Panc1 (cell line): ENCODE data around the gene ZCCHC13. TPM values are rescaled to one million over a fixed set of nuclear protein-coding genes. Genes with fewer than 3 reads are reported as not detected.

Source experiments
- ATAC-seq: fragments of 200-7000 bp; cut with Tn5 transposase; 2 replicates; pipeline ENCODE4 v1.9.1; 2020; ENCODE audit warnings: mild to moderate bottlenecking, moderate library complexity
- BruUV-seq: library from RNA; stranded (reverse); fragments of 400-500 nt; replicated peaks from 2 replicates; lab custom pipeline; 2021; lab: Mats Ljungman, UMichigan
- CTCF ChIA-PET: fragments of 300-600 bp; sonication (Branson Sonifier 250); formaldehyde crosslinking; loops from one replicate; lab custom pipeline; 2022; ENCODE audit warnings: antibody characterized with exemption; lab: Charles Lee
- POLR2A ChIA-PET: fragments of 300-600 bp; sonication (Branson Sonifier 250); formaldehyde crosslinking; loops from one replicate; lab custom pipeline; 2022; ENCODE audit warnings: antibody characterized with exemption; lab: Charles Lee
- DNase-seq: peaks from one replicate; pipeline ENCODE4 v3.0.0-alpha.2; 2010; ENCODE audit warnings: low read depth, low spot score
- H3K27ac ChIP-seq: 2 replicates; pipeline ENCODE4 v1.5.1; 2011; ENCODE audit warnings: mild to moderate bottlenecking, low read length, inconsistent platforms
- H3K27me3 ChIP-seq: fragments of 200-500 bp; sonication (Bioruptor generic); 2 replicates; pipeline ENCODE4 v1.6.0; 2014; ENCODE audit warnings: low read length, inconsistent platforms; ENCODE audit not compliant: control insufficient read depth, insufficient read depth
- H3K36me3 ChIP-seq: fragments of 200-500 bp; sonication (Bioruptor generic); 2 replicates; pipeline ENCODE4 v1.5.1; 2014; ENCODE audit warnings: inconsistent platforms, mild to moderate bottlenecking, low read length, moderate library complexity; ENCODE audit not compliant: control insufficient read depth, insufficient read depth
- H3K4me1 ChIP-seq: 2 replicates; pipeline ENCODE4 v1.5.1; 2011; ENCODE audit warnings: inconsistent platforms, mild to moderate bottlenecking, low read length, moderate library complexity; ENCODE audit not compliant: control insufficient read depth, insufficient read depth
- H3K4me3 ChIP-seq, 2 experiments: 2 replicates each; pipeline ENCODE4 v1.5.1; 2011 to 2012; ENCODE audit warnings: low read depth in 2 of 2, low read length in 2 of 2, mild to moderate bottlenecking in 2 of 2, inconsistent platforms in 1 of 2, moderate library complexity in 1 of 2
- H3K9me3 ChIP-seq: fragments of 200-500 bp; sonication (Bioruptor generic); 2 replicates; pipeline ENCODE4 v1.5.1; 2014; ENCODE audit warnings: low read depth, mild to moderate bottlenecking, inconsistent platforms, low read length, moderate library complexity; ENCODE audit not compliant: control insufficient read depth, insufficient read depth
- CTCF ChIP-seq: fragments of 450-650 bp; IDR thresholded peaks from 2 replicates; pipeline ENCODE4 v1.5.1; 2017; ENCODE audit warnings: mild to moderate bottlenecking
- POLR2AphosphoS5 ChIP-seq: IDR thresholded peaks from 2 replicates; pipeline ENCODE4 v1.6.1; 2012; ENCODE audit warnings: mild to moderate bottlenecking, low read depth, low read length, moderate library complexity
- SIN3A ChIP-seq: IDR thresholded peaks from 2 replicates; pipeline ENCODE4 v1.6.1; 2012; ENCODE audit warnings: low read depth, mild to moderate bottlenecking, low read length, moderate library complexity, borderline replicate concordance; ENCODE audit not compliant: insufficient read depth
- TCF7L2 ChIP-seq: IDR thresholded peaks from 2 replicates; pipeline ENCODE4 v1.6.1; 2011; ENCODE audit warnings: mild to moderate bottlenecking, low read depth, low read length, inconsistent platforms
- in situ Hi-C: cut with HindIII; loops from 2 replicates; pipeline ENCODE4 v1.10.0; 2016; ENCODE audit warnings: low sequenced_read_pairs, low pct_unique_long_range_greater_than_20kb
- intact Hi-C: fragments of 100-400 bp; cut with micrococcal nuclease; formaldehyde crosslinking; loops from one replicate; pipeline ENCODE4 v1.10.0; 2022; ENCODE audit not compliant: unreplicated experiment
- total RNA-seq: library from RNA; stranded (reverse); gene quantifications from one replicate; pipeline ENCODE4 v1.2.1, GENCODE V29; 2021; ENCODE audit not compliant: unreplicated experiment
- TF ChIP-seq, protein P1 (sequence below), 2 experiments: IDR thresholded peaks; 2 replicates each; pipeline ENCODE4 v1.6.1; 2011 to 2012; ENCODE audit warnings: low read depth in 2 of 2, control low read depth in 1 of 2, low read length in 1 of 2, mild to moderate bottlenecking in 1 of 2, moderate library complexity in 1 of 2; ENCODE audit not compliant: insufficient read depth in 1 of 2

ZCCHC13 gene
- total RNA-seq, 1 experiment from 2014 or later = not detected

DNA sequence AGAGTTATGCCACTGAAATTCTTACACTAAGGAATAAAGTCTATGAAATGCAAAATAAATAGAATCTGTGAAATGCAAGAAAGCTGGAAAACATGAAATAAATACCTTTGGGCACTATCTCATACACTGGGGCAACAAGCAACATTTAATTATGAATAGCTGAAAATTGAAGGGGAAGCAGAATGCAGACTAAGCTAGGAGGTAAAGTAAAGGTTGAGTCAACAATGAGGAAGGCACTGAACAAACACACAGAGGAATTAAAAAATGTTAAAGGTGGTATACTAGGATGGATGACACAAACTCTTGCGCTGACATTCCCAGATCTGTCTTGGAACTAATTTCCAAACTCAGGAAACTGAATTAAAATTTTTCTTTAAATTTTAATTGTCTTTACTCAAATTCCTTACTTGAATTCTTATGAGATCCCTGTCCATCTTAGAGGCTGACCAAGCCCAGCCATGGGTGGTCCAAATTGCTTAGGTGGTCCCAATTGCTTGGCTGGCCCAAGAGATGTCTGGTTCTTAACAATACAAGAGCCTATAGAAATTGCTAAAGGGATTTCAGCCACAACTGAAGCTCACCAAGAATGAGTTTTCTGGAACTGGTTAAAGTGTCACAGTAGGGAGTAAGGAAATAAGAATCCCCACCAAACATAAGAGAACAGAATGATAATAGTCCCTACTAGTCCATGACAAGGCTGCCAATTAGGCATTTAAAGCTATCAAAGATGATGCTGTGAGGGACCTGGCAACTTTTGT, 41.3 kb upstream of the ZCCHC13 start:
- in situ Hi-C loops = no loop called here
- Histone ChIP-seq H3K4me3 (no peak overlapping the region), H3K27me3 (no peaks in the 10 kb centered on the region), H3K9me3 (no peaks in the 10 kb centered on the region), H3K4me1 (peaks cover 11% of the 10 kb centered on the region), H3K36me3 (peaks cover 14% of the 10 kb centered on the region; the same call in 1 of the 2 replicates), H3K27ac (0 out of 2 replicates have a peak overlapping the region, but pooled peaks have one; percentile 23)
- TF ChIP-seq CTCF (no peak), TCF7L2 (no peak), POLR2AphosphoS5 (no peak), SIN3A (no peak)
- TF ChIP-seq, protein P1, sequence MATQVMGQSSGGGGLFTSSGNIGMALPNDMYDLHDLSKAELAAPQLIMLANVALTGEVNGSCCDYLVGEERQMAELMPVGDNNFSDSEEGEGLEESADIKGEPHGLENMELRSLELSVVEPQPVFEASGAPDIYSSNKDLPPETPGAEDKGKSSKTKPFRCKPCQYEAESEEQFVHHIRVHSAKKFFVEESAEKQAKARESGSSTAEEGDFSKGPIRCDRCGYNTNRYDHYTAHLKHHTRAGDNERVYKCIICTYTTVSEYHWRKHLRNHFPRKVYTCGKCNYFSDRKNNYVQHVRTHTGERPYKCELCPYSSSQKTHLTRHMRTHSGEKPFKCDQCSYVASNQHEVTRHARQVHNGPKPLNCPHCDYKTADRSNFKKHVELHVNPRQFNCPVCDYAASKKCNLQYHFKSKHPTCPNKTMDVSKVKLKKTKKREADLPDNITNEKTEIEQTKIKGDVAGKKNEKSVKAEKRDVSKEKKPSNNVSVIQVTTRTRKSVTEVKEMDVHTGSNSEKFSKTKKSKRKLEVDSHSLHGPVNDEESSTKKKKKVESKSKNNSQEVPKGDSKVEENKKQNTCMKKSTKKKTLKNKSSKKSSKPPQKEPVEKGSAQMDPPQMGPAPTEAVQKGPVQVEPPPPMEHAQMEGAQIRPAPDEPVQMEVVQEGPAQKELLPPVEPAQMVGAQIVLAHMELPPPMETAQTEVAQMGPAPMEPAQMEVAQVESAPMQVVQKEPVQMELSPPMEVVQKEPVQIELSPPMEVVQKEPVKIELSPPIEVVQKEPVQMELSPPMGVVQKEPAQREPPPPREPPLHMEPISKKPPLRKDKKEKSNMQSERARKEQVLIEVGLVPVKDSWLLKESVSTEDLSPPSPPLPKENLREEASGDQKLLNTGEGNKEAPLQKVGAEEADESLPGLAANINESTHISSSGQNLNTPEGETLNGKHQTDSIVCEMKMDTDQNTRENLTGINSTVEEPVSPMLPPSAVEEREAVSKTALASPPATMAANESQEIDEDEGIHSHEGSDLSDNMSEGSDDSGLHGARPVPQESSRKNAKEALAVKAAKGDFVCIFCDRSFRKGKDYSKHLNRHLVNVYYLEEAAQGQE (IDR thresholded peaks at IDR 0.05; ENCODE audit: insufficient read depth in 1 of 2, low read depth in 2 of 2, low read length in 1 of 2) = no peak
- DNase-seq (no peak), ATAC-seq (no peak)
- CTCF ChIA-PET = no interaction called here
- POLR2A ChIA-PET = no interaction called here
- intact Hi-C loops = no loop called here
- no TSS peak for BruUV-seq

DNA sequence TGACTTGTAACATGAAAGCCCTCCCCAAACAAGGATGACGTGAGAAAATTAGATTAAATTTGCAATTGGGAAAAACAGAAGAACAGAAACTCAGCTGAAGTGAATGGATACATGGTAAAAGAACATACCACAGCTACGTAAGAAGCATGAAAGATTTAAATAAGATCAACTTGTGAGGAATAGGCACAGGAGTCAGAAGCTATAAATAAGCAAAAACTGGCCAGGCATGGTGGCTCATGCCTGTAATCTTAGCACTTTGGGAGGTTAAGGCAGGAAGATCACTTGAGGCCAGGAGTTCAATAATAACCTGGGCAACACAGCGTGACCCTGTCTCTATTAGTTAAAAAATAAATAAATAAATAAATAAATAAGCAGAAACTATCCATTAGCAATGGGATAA, 33.6 kb upstream of the ZCCHC13 start:
- TF ChIP-seq SIN3A (no peak), CTCF (no peak), TCF7L2 (no peak), POLR2AphosphoS5 (no peak)
- TF ChIP-seq, protein P1 (IDR thresholded peaks at IDR 0.05; ENCODE audit: insufficient read depth in 1 of 2, low read depth in 2 of 2, low read length in 1 of 2) = no peak
- DNase-seq = no peak
- Histone ChIP-seq H3K9me3 (no peaks in the 10 kb centered on the region), H3K27me3 (no peaks in the 10 kb centered on the region), H3K4me1 (peaks cover 4% of the 10 kb centered on the region; the same call in 1 of the 2 replicates), H3K36me3 (peaks cover 18% of the 10 kb centered on the region), H3K4me3 (no peak overlapping the region), H3K27ac (no peak overlapping the region)
- intact Hi-C loops = no loop called here
- ChIA-PET CTCF (interaction anchor here (0.7 kb wide), 1 partner anchor 476 kb away, joined by 3 read pairs; no protein-coding TSS in a partner anchor), POLR2A (no interaction called here)
- BruUV-seq = no TSS peak
- in situ Hi-C loops = no loop called here
- no peak for ATAC-seq
